ENCODE measurements around the gene AHCTF1. TPM values are rescaled to one million over a fixed set of nuclear protein-coding genes. Genes with fewer than 3 reads are reported as not detected.
A peak's percentile ranks its signal among the peaks of the same experiment; 100 is the strongest.
"Not testable (repeated sequence)": the region's sequence is repeated elsewhere in the genome, so short reads cannot be mapped to it uniquely, and the experiment has no call there.

Gene AHCTF1
- polyA plus RNA-seq, 12 donors = 22.2 to 52.8 (median 34.5) TPM; not detected in 1

- DNase-seq = no peak
These were observed 10.3 kb downstream of the AHCTF1 start for GRCh38 chr1:246921481-246921880.

- no peak for DNase-seq
These were observed 11.8 kb downstream of the AHCTF1 start for GRCh38 chr1:246919902-246920301.

- DNase-seq = not testable (repeated sequence)
These were observed 15.5 kb downstream of the AHCTF1 start for GRCh38 chr1:246916026-246916923.

GRCh38 chr1:246907472-246907871 is 24.3 kb downstream of the AHCTF1 start:
- peak; percentile 25 for DNase-seq

- no peak for DNase-seq
These were observed 24.9 kb downstream of the AHCTF1 start for GRCh38 chr1:246906833-246907232.

GRCh38 chr1:246901874-246902273 is 29.9 kb downstream of the AHCTF1 start:
- no peak for DNase-seq

- DNase-seq = no peak
These were observed 34.4 kb downstream of the AHCTF1 start for GRCh38 chr1:246897302-246897701.

- DNase-seq = no peak
These were observed 38.4 kb downstream of the AHCTF1 start for GRCh38 chr1:246893191-246893939.

- DNase-seq = no peak
These were observed 40.6 kb downstream of the AHCTF1 start for GRCh38 chr1:246891105-246891504.

GRCh38 chr1:246888522-246888921 is 43.2 kb downstream of the AHCTF1 start:
- DNase-seq = no peak

GRCh38 chr1:246885389-246885788 is 46.4 kb downstream of the AHCTF1 start:
- DNase-seq = not testable (repeated sequence)

- DNase-seq = no peak
These were observed 53.2 kb downstream of the AHCTF1 start for GRCh38 chr1:246878551-246878950.

GRCh38 chr1:246876431-246876830 is 55.3 kb downstream of the AHCTF1 start:
- DNase-seq = no peak

GRCh38 chr1:246875041-246876026 is 56.4 kb downstream of the AHCTF1 start:
- DNase-seq = no peak

GRCh38 chr1:246865921-246866320 is 65.8 kb downstream of the AHCTF1 start:
- no peak for DNase-seq

- DNase-seq = not testable (repeated sequence)
These were observed 68.0 kb downstream of the AHCTF1 start for GRCh38 chr1:246863791-246864190.

GRCh38 chr1:246860401-246860800 is 71.3 kb downstream of the AHCTF1 start:
- DNase-seq = no peak

- no peak for DNase-seq
These were observed 75.4 kb downstream of the AHCTF1 start for GRCh38 chr1:246856371-246856770.

GRCh38 chr1:246850640-246851039 is 81.1 kb downstream of the AHCTF1 start:
- DNase-seq = not testable (repeated sequence)

- DNase-seq = peak; percentile 48
These were observed 87.9 kb downstream of the AHCTF1 start for GRCh38 chr1:246843876-246844275.

GRCh38 chr1:246840761-246841160 is 91.0 kb downstream of the AHCTF1 start:
- DNase-seq = not testable (repeated sequence)

- no peak for DNase-seq
These were observed 93.7 kb downstream of the AHCTF1 start for GRCh38 chr1:246838118-246838456.

Data from muscle of arm (tissue), 12 donors.